GM12878 (cell line): ENCODE data around the gene DCDC2C. TPM values are rescaled to one million over a fixed set of nuclear protein-coding genes. Genes with fewer than 3 reads are reported as not detected.

ENCODE experiments used
- ATAC-seq: fragments of 200-7000 bp; cut with Tn5 transposase; 3 replicates; pipeline ENCODE4 v1.9.1; 2020; ENCODE audit warnings: mild to moderate bottlenecking, moderate library complexity
- Bru-seq: library from RNA; stranded (reverse); fragments of 400-500 nt; gene quantifications from one replicate; lab custom pipeline; 2021; lab: Mats Ljungman, UMichigan
- BruChase-seq, 2 experiments: library from RNA; stranded (reverse); fragments of 400-500 nt; gene quantifications; one replicate each; lab custom pipeline; 2021; lab: Mats Ljungman, UMichigan
- BruUV-seq: library from RNA; stranded (reverse); fragments of 400-500 nt; replicated peaks from 2 replicates; lab custom pipeline; 2021; lab: Mats Ljungman, UMichigan
- CTCF ChIA-PET: fragments of 300-600 bp; sonication (Branson Sonifier 250); formaldehyde crosslinking; extraction: SDS; loops from one replicate; lab custom pipeline; 2021; ENCODE audit warnings: inconsistent platforms; lab: Yijun Ruan, JAX
- POLR2A ChIA-PET: fragments of 350-600 bp; formaldehyde crosslinking; extraction: SDS; loops from one replicate; lab custom pipeline; 2021; ENCODE audit warnings: inconsistent platforms; lab: Charles Lee
- RAD21 ChIA-PET: fragments of 300-600 bp; sonication (Branson Sonifier 250); formaldehyde crosslinking; loops from one replicate; lab custom pipeline; 2023; ENCODE audit warnings: antibody characterized with exemption; ENCODE audit not compliant: unreplicated experiment; lab: Charles Lee
- SMC1A ChIA-PET: fragments of 300-600 bp; sonication (Branson Sonifier 250); formaldehyde crosslinking; loops from one replicate; lab custom pipeline; 2023; ENCODE audit not compliant: unreplicated experiment, uncharacterized antibody; lab: Charles Lee
- DNase-seq: peaks from one replicate; pipeline ENCODE4 v3.0.0-alpha.2; 2011; ENCODE audit warnings: low read depth, low spot score
- FAIRE-seq: peaks from 3 replicates; lab custom pipeline; 2011; peaks lifted over from hg19 to GRCh38; lab: Jason Lieb, UNC
- H2AFZ ChIP-seq: 2 replicates; pipeline ENCODE4 v1.6.0; 2011; ENCODE audit warnings: low read depth, low read length, control low read depth; ENCODE audit not compliant: control insufficient read depth
- H3K27ac ChIP-seq: 2 replicates; pipeline ENCODE4 v1.5.1; 2011; ENCODE audit warnings: control low read depth; ENCODE audit not compliant: control insufficient read depth, insufficient read depth
- H3K27me3 ChIP-seq, 2 experiments: replicated peaks in 1 of 2; 2 replicates each; pipeline versions ENCODE4 v1.6.0 to v1.6.1; 2011; ENCODE audit warnings: low read length in 1 of 2; ENCODE audit not compliant: control insufficient read depth in 2 of 2, insufficient read depth in 2 of 2
- H3K36me3 ChIP-seq, 2 experiments: 2 replicates each; pipeline ENCODE4 v1.5.1; 2011; ENCODE audit warnings: low read length in 1 of 2; ENCODE audit not compliant: control insufficient read depth in 2 of 2, insufficient read depth in 2 of 2
- H3K4me1 ChIP-seq: 2 replicates; pipeline ENCODE4 v1.6.1; 2011; ENCODE audit warnings: mild to moderate bottlenecking, low read length, moderate library complexity, mixed read lengths; ENCODE audit not compliant: control insufficient read depth, insufficient read depth
- H3K4me2 ChIP-seq: 2 replicates; pipeline ENCODE4 v1.6.0; 2011; ENCODE audit warnings: control low read depth; ENCODE audit not compliant: control insufficient read depth, insufficient read depth
- H3K4me3 ChIP-seq: fragments of 200-600 bp; sonication (generic); 2 replicates; pipeline ENCODE4 v1.5.1; 2016
- H3K79me2 ChIP-seq: 2 replicates; pipeline ENCODE4 v1.6.0; 2011; ENCODE audit warnings: low read length; ENCODE audit not compliant: control insufficient read depth, insufficient read depth
- H3K9ac ChIP-seq: 2 replicates; pipeline ENCODE4 v1.8.0; 2011; ENCODE audit warnings: low read length, control low read depth, mixed read lengths; ENCODE audit not compliant: control insufficient read depth, insufficient read depth
- H3K9me3 ChIP-seq: replicated peaks from 3 replicates; pipeline ENCODE4 v1.5.1; 2011; ENCODE audit warnings: mild to moderate bottlenecking, low read length; ENCODE audit not compliant: control insufficient read depth, insufficient read depth
- H4K20me1 ChIP-seq: 2 replicates; pipeline ENCODE4 v1.6.0; 2011; ENCODE audit not compliant: control insufficient read depth, insufficient read depth
- FOS ChIP-seq: IDR thresholded peaks from 3 replicates; pipeline ENCODE4 v1.6.1; 2011; ENCODE audit warnings: borderline replicate concordance; ENCODE audit not compliant: insufficient read length; ENCODE audit errors: extremely low read depth
- IKZF2 ChIP-seq, 2 experiments: fragments of 450-650 bp; IDR thresholded peaks; 2 replicates each; pipeline ENCODE4 v1.6.1; 2017; ENCODE audit warnings: mild to moderate bottlenecking in 2 of 2, moderate library complexity in 2 of 2
- KLF5 ChIP-seq: fragments of 450-650 bp; IDR thresholded peaks from 2 replicates; pipeline ENCODE4 v1.6.1; 2014; ENCODE audit warnings: mild to moderate bottlenecking; ENCODE audit not compliant: partially characterized antibody
- MYC ChIP-seq: IDR thresholded peaks from 2 replicates; pipeline ENCODE4 v1.6.1; 2011; ENCODE audit warnings: mild to moderate bottlenecking, low read length, moderate library complexity, inconsistent platforms; ENCODE audit not compliant: insufficient read depth, insufficient replicate concordance, insufficient read length, severe bottlenecking
- POLR2A ChIP-seq: IDR thresholded peaks from 2 replicates; pipeline ENCODE4 v1.6.1; 2011; ENCODE audit warnings: low read depth, mild to moderate bottlenecking, low read length
- POU2F2 ChIP-seq: IDR thresholded peaks from 3 replicates; pipeline ENCODE4 v1.6.1; 2011; ENCODE audit warnings: low read depth, mild to moderate bottlenecking, low read length, borderline replicate concordance
- RELB ChIP-seq: fragments of 450-650 bp; IDR thresholded peaks from 2 replicates; pipeline ENCODE4 v1.6.1; 2017; ENCODE audit warnings: low read depth, mild to moderate bottlenecking, moderate library complexity
- RFX5 ChIP-seq: IDR thresholded peaks from 2 replicates; pipeline ENCODE4 v1.6.1; 2011; ENCODE audit warnings: low read depth, low read length, improper control_type of control experiment
- SMARCA5 ChIP-seq: fragments of 450-650 bp; IDR thresholded peaks from 2 replicates; pipeline ENCODE4 v1.6.1; 2017; ENCODE audit warnings: mild to moderate bottlenecking
- TARDBP ChIP-seq: IDR thresholded peaks from 2 replicates; pipeline ENCODE4 v1.6.1; 2016; ENCODE audit warnings: borderline replicate concordance
- ZBTB11 ChIP-seq: fragments of 450-650 bp; formaldehyde crosslinking; IDR thresholded peaks from 2 replicates; pipeline ENCODE4 v1.5.0; 2022; ENCODE audit warnings: mild to moderate bottlenecking, missing genetic modification characterization
- ZNF687 ChIP-seq: fragments of 450-650 bp; IDR thresholded peaks from 2 replicates; pipeline ENCODE4 v1.6.1; 2017; ENCODE audit warnings: mild to moderate bottlenecking, moderate library complexity
- WGBS: methylation state at CpG from one replicate; pipeline ENCODE4 v1.1.6; 2016; ENCODE audit warnings: low lambda C conversion rate; ENCODE audit not compliant: insufficient replicate concordance, insufficient coverage; ENCODE audit errors: missing lambda C conversion rate; 5-methylcytosine and 5-hydroxymethylcytosine counted together
- in situ Hi-C: fragments of 300-500 bp; cut with MboI; formaldehyde crosslinking; loops from 9 replicates; pipeline ENCODE4 v1.14.3; 2018; ENCODE audit warnings: mixed read lengths
- intact Hi-C: fragments of 100-400 bp; cut with micrococcal nuclease; formaldehyde crosslinking; loops from one replicate; pipeline ENCODE4 v1.14.2; 2022; ENCODE audit not compliant: unreplicated experiment
- long read RNA-seq, 2 experiments: library from polyadenylated mRNA; unstranded; transcript quantifications; one replicate each; pipeline ENCODE4 v2.0.0, GENCODE V29; 2019 to 2020
- polyA minus RNA-seq, 3 experiments: library from RNA; depleted of rRNA, polyadenylated mRNA; stranded (reverse); fragments of >200 nt; gene quantifications; 2 replicates each; pipeline ENCODE4 v1.2.3, GENCODE V29; 2011
- polyA plus RNA-seq, 11 experiments: library from polyadenylated mRNA; depleted of rRNA in 4 of 11; unstranded in 6 of 11; stranded (reverse) in 5 of 11; fragments of >200 nt; fragmentation: Nextera tagmentation in 4 of 11; fragmentation: Illumina TruSeq in 1 of 11; extraction: Ambion mirVana in 4 of 11; extraction: Trizol in 1 of 11; gene quantifications; 1 replicate in 1 of 11; 2 replicates in 10 of 11; pipeline versions ENCODE4 v1.2.1 to v1.2.3, GENCODE V29; 2011 to 2016; ENCODE audit warnings: inconsistent platforms in 2 of 11, missing spikeins in 2 of 11, low read depth in 1 of 11
- total RNA-seq, 4 experiments: library from RNA; depleted of rRNA in 3 of 4; stranded (reverse); fragments of >200 nt in 3 of 4; fragmentation: Illumina TruSeq in 1 of 4; extraction: Trizol in 1 of 4; gene quantifications; 2 replicates each; pipeline versions ENCODE4 v1.2.1 to v1.2.3, GENCODE V29; 2013 to 2021

The DCDC2C gene
- total RNA-seq (2013; cell fraction: nucleolus; rRNA removed) = not detected in 2 replicates
- total RNA-seq (2014; rRNA removed) (not detected in 2 replicates), total RNA-seq (2014; rRNA removed; fragmentation: Illumina TruSeq; extraction: Trizol) (not detected in 2 replicates), total RNA-seq (2021) (not detected in 2 replicates), polyA plus RNA-seq (2011; rRNA removed) (not detected in 2 replicates), polyA plus RNA-seq (2014; fragmentation: Illumina TruSeq; extraction: Trizol) (not detected in 2 replicates), polyA plus RNA-seq (2014; fragmentation: Nextera tagmentation; extraction: Ambion mirVana) (not detected), polyA plus RNA-seq (2014; rRNA removed) (not detected in 2 replicates), polyA plus RNA-seq (2016; fragmentation: Nextera tagmentation; extraction: Ambion mirVana) (not detected), polyA minus RNA-seq (2011; rRNA and poly(A)+ RNA removed) (not detected in 2 replicates), Bru-seq, nascent RNA (percentile 5 among the genes with signal in this experiment), BruChase-seq, experiment 1, labeled RNA remaining after a 6-hour chase (percentile 5 among the genes with signal in this experiment), BruChase-seq, experiment 2, labeled RNA remaining after a 2-hour chase (percentile 6 among the genes with signal in this experiment)
- not detected for polyA plus RNA-seq (2011; ENCODE audit: low read depth)
- not detected in 2 replicates for polyA plus RNA-seq (2011; cell fraction: cytosol; rRNA removed)
- polyA plus RNA-seq (2011; cell fraction: nucleus; rRNA removed) = not detected in 2 replicates
- not detected in 2 replicates for polyA plus RNA-seq (2012)
- not detected in 2 replicates for polyA minus RNA-seq (2011; cell fraction: cytosol; rRNA and poly(A)+ RNA removed)
- not detected in 2 replicates for polyA minus RNA-seq (2011; cell fraction: nucleus; rRNA and poly(A)+ RNA removed)
- long read RNA-seq, experiment 1 = 0 reads
- long read RNA-seq, experiment 2 = 0 reads

- FAIRE-seq = no peak
- Histone ChIP-seq H3K9ac (no peak within 1 kb of the TSS), H3K9me3 (no peaks in the 10 kb centered on the region; the same call in 2 of the 3 replicates), H3K4me3 (no peak within 1 kb of the TSS), H3K27ac (no peak within 1 kb of the TSS), H3K4me2 (no peak within 1 kb of the TSS), H2AFZ (no peak within 1 kb of the TSS), H4K20me1 (no peaks in the 10 kb centered on the region), H3K79me2 (no peaks in the 10 kb centered on the region), H3K4me1 (no peaks in the 10 kb centered on the region), H3K36me3 (no peaks in the 10 kb centered on the region), H3K27me3 (no peaks in the 10 kb centered on the region; a peak in 2 of 4 replicates)
- ChIA-PET CTCF (interaction anchor here (0.5 kb wide), 1 partner anchor 1749 kb away, joined by 3 read pairs; no protein-coding TSS in a partner anchor), RAD21 (no interaction called here), POLR2A (no interaction called here), SMC1A (no interaction called here)
- DNase-seq = no peak
- ATAC-seq = no peak
- intact Hi-C loops = no loop called here
- BruUV-seq = no TSS peak
- 47% methylated on average over 26 of the region's 60 CpGs for WGBS
- in situ Hi-C loops = no loop called here
- no peak for TF ChIP-seq FOS
- TF ChIP-seq IKZF2 (IDR thresholded peaks at IDR 0.05) = no peak
- TF ChIP-seq MYC = no peak
- no peak for TF ChIP-seq RFX5
- TF ChIP-seq POLR2A = no peak
- no peak for TF ChIP-seq KLF5
- no peak for TF ChIP-seq RELB
- TF ChIP-seq POU2F2 = no peak
- TF ChIP-seq ZNF687 = no peak
- TF ChIP-seq SMARCA5 = no peak
- TF ChIP-seq ZBTB11 (CRISPR knock-in tag) = no peak
- no peak for TF ChIP-seq TARDBP
Measured at GRCh38 chr2:3703236-3703756, at the start of gene DCDC2C. TSS of gene DCDC2C (plus strand) at chr2:3703575. CDS start at chr2:3703752, 177 bp downstream.
